Tibial nerve (tissue), 4 donors: ENCODE data around the gene HYDIN. TPM values are rescaled to one million over a fixed set of nuclear protein-coding genes. Genes with fewer than 3 reads are reported as not detected.

ENCODE experiments used
- DNase-seq, 2 donors: peaks; one replicate each; pipeline ENCODE4 v3.0.0-alpha.2; 2019; ENCODE audit warnings: low spot score in 2 of 2
- H3K27ac ChIP-seq, 4 donors: fragments of 200-600 bp; sonication (generic) in 3 of 4; one replicate each; pipeline ENCODE4 v1.5.1; 2017 to 2019; ENCODE audit warnings: mild to moderate bottlenecking in 1 of 4
- H3K27me3 ChIP-seq, 2 donors: fragments of 200-600 bp; sonication (generic) in 1 of 2; one replicate each; pipeline versions ENCODE4 v1.5.1 to v1.6.0; 2017 to 2019
- H3K36me3 ChIP-seq, 3 donors: fragments of 200-600 bp; sonication (generic); one replicate each; pipeline ENCODE4 v1.5.1; 2018 to 2019
- H3K4me1 ChIP-seq, 4 donors: fragments of 200-600 bp; sonication (generic) in 3 of 4; one replicate each; pipeline ENCODE4 v1.5.1; 2017 to 2019
- H3K4me3 ChIP-seq, 4 donors: fragments of 200-600 bp; sonication (generic) in 3 of 4; one replicate each; pipeline ENCODE4 v1.5.1; 2017 to 2019; ENCODE audit warnings: mild to moderate bottlenecking in 1 of 4, moderate library complexity in 1 of 4
- H3K9me3 ChIP-seq, 4 donors: fragments of 200-600 bp; sonication (generic) in 3 of 4; one replicate each; pipeline ENCODE4 v1.5.1; 2017 to 2019
- EP300 ChIP-seq, 2 donors: sonication (generic); formaldehyde crosslinking; IDR thresholded peaks; one replicate each; pipeline ENCODE4 v1.6.1; 2017; ENCODE audit warnings: antibody characterized with exemption in 2 of 2, mild to moderate bottlenecking in 1 of 2
- POLR2A ChIP-seq, 2 donors: fragments of 450-650 bp; IDR thresholded peaks; one replicate each; pipeline ENCODE4 v1.6.1; 2017; ENCODE audit warnings: antibody characterized with exemption in 2 of 2, mild to moderate bottlenecking in 2 of 2, moderate library complexity in 2 of 2
- WGBS, 2 donors: methylation state at CpG; one replicate each; pipeline ENCODE4 v1.1.5; 2018; 5-methylcytosine and 5-hydroxymethylcytosine counted together
- total RNA-seq, 4 donors: library from RNA; depleted of rRNA; stranded (reverse); fragments of >200 nt; gene quantifications; one replicate each; pipeline ENCODE4 v1.1.0, GENCODE V29; 2016
- TF ChIP-seq, protein P1 (sequence below), 5 experiments: fragments of 200-600 bp in 3 of 5; fragments of 450-650 bp in 2 of 5; sonication (generic) in 3 of 5; IDR thresholded peaks; one replicate each; pipeline ENCODE4 v1.5.1; 2016 to 2019; ENCODE audit warnings: antibody characterized with exemption in 5 of 5, mild to moderate bottlenecking in 3 of 5, moderate library complexity in 2 of 5

Gene HYDIN
- total RNA-seq, 4 donors from 2014 or later = 0.21 to 3.1 (median 0.91) TPM

GRCh38 chr16:70809392-70810060 lies 421.0 kb downstream of the HYDIN start:
- WGBS, 2 donors = 71 to 72% methylated on average over 9 of the region's 9 CpGs
- H3K27me3 ChIP-seq = no peaks in the 10 kb centered on the region
- no peak for TF ChIP-seq POLR2A (IDR thresholded peaks at IDR 0.05)
- TF ChIP-seq EP300 (IDR thresholded peaks at IDR 0.05) = no peak
- TF ChIP-seq, protein P1, sequence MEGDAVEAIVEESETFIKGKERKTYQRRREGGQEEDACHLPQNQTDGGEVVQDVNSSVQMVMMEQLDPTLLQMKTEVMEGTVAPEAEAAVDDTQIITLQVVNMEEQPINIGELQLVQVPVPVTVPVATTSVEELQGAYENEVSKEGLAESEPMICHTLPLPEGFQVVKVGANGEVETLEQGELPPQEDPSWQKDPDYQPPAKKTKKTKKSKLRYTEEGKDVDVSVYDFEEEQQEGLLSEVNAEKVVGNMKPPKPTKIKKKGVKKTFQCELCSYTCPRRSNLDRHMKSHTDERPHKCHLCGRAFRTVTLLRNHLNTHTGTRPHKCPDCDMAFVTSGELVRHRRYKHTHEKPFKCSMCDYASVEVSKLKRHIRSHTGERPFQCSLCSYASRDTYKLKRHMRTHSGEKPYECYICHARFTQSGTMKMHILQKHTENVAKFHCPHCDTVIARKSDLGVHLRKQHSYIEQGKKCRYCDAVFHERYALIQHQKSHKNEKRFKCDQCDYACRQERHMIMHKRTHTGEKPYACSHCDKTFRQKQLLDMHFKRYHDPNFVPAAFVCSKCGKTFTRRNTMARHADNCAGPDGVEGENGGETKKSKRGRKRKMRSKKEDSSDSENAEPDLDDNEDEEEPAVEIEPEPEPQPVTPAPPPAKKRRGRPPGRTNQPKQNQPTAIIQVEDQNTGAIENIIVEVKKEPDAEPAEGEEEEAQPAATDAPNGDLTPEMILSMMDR (IDR thresholded peaks at IDR 0.05) = no peak
- no peak overlapping the region for H3K4me3 ChIP-seq
- no peak overlapping the region for H3K27ac ChIP-seq
- no peaks in the 10 kb centered on the region for H3K4me1 ChIP-seq
- no peak for DNase-seq
- no peaks in the 10 kb centered on the region for H3K9me3 ChIP-seq
- no peaks in the 10 kb centered on the region for H3K36me3 ChIP-seq

DNA sequence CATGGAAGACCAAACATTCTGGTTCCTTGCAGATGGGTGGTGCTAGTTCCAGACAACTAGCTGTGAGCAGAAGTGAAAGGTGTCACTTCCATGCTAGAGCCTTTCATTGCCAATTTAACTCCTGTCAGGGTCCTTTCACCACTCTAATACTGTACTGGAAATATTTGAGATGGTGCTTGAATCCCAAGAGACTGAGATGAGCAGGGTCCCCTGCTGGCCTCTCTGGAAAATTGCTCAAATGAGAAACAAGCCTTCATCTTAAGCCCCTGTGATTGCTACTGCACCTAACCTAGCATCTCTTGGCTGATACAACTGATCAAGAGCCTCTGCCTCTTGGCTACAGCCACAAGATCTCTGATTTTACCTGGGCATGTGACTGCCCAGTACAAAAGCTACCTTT lies 422.2 kb downstream of the HYDIN start:
- Histone ChIP-seq H3K4me3 (no peak overlapping the region), H3K36me3 (no peaks in the 10 kb centered on the region), H3K27ac (no peak overlapping the region), H3K9me3 (peaks cover 0 to 8% (median 0%) of the 10 kb centered on the region in 4 donors), H3K4me1 (no peaks in the 10 kb centered on the region), H3K27me3 (no peaks in the 10 kb centered on the region)
- DNase-seq = no peak
- TF ChIP-seq, protein P1 (IDR thresholded peaks at IDR 0.05) = no peak
- TF ChIP-seq EP300 (IDR thresholded peaks at IDR 0.05) = no peak
- no peak for TF ChIP-seq POLR2A (IDR thresholded peaks at IDR 0.05)

DNA sequence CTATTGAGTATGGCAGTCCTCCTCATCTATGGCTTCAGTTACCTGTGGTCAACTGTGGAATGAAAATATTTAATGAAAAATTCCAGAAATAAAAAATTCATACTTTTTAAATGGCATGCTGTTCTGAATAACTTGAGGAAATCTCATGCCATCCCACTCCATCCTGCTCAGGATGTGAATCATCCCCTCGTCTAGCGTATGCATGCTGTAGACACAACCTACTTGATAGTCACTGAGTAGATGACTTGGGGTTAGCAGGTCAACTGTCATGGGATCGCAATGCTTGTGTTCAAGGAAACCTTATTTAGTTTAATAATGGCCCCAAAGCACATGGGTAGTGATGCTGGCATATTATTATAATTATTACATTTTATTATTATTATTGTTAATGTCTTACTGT lies 424.7 kb downstream of the HYDIN start:
- no peaks in the 10 kb centered on the region for H3K36me3 ChIP-seq
- no peaks in the 10 kb centered on the region for H3K27me3 ChIP-seq
- H3K9me3 ChIP-seq = peaks cover 0 to 8% (median 0%) of the 10 kb centered on the region in 4 donors
- H3K4me1 ChIP-seq = peaks cover 0 to 5% (median 0%) of the 10 kb centered on the region in 4 donors
- DNase-seq = no peak
- no peak overlapping the region for H3K4me3 ChIP-seq
- TF ChIP-seq POLR2A (IDR thresholded peaks at IDR 0.05) (no peak), EP300 (IDR thresholded peaks at IDR 0.05) (no peak)
- TF ChIP-seq, protein P1 (IDR thresholded peaks at IDR 0.05) = no peak
- no peak overlapping the region for H3K27ac ChIP-seq
- WGBS, 2 donors = 69 to 77% methylated on average over 3 of the region's 3 CpGs

GRCh38 chr16:70805380-70805779 lies 425.1 kb downstream of the HYDIN start:
- no peak overlapping the region for H3K27ac ChIP-seq
- DNase-seq = no peak
- H3K9me3 ChIP-seq = peaks cover 0 to 8% (median 0%) of the 10 kb centered on the region in 4 donors
- WGBS, 2 donors = 65 to 76% methylated on average over 6 of the region's 6 CpGs
- TF ChIP-seq POLR2A (IDR thresholded peaks at IDR 0.05) = no peak
- no peak for TF ChIP-seq EP300 (IDR thresholded peaks at IDR 0.05)
- TF ChIP-seq, protein P1 (IDR thresholded peaks at IDR 0.05) = no peak
- H3K4me3 ChIP-seq = no peak overlapping the region
- peaks cover 0 to 7% (median 1%) of the 10 kb centered on the region in 4 donors for H3K4me1 ChIP-seq
- H3K36me3 ChIP-seq = no peaks in the 10 kb centered on the region
- H3K27me3 ChIP-seq = no peaks in the 10 kb centered on the region

DNA sequence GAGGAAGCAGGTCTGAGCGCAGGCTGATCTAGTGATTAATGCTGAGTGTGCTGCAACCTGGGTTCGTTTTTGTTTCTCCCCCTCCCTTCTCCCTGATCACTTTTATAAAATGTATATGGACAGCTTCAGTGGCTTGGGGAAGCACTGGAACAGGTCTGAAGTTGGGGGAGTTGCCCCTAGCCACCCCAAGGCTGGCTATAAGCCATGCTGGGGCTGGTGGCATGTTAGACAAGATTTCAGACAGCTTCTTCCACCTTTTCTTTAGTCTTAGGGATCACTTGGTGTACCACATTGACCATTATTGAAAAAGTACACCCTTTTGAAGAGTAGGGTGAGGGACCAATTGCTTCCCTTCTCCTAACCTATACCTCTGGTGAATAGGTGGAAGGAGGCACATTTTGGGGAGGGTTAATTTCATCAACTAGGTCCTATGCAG lies 425.8 kb downstream of the HYDIN start:
- Histone ChIP-seq H3K9me3 (peaks cover 0 to 8% (median 0%) of the 10 kb centered on the region in 4 donors), H3K36me3 (no peaks in the 10 kb centered on the region), H3K27ac (no peak overlapping the region), H3K4me1 (peaks cover 0 to 13% (median 8%) of the 10 kb centered on the region in 4 donors), H3K4me3 (no peak overlapping the region), H3K27me3 (no peaks in the 10 kb centered on the region)
- TF ChIP-seq EP300 (IDR thresholded peaks at IDR 0.05) (no peak), POLR2A (IDR thresholded peaks at IDR 0.05) (no peak)
- TF ChIP-seq, protein P1 (IDR thresholded peaks at IDR 0.05) = no peak
- 50 to 55% methylated on average over 2 of the region's 2 CpGs for WGBS, 2 donors
- no peak for DNase-seq
